ENCODE data around the gene AOAH.
"Not testable (repeated sequence)": the region's sequence is repeated elsewhere in the genome, so short reads cannot be mapped to it uniquely, and the experiment has no call there.

The AOAH gene

DNA sequence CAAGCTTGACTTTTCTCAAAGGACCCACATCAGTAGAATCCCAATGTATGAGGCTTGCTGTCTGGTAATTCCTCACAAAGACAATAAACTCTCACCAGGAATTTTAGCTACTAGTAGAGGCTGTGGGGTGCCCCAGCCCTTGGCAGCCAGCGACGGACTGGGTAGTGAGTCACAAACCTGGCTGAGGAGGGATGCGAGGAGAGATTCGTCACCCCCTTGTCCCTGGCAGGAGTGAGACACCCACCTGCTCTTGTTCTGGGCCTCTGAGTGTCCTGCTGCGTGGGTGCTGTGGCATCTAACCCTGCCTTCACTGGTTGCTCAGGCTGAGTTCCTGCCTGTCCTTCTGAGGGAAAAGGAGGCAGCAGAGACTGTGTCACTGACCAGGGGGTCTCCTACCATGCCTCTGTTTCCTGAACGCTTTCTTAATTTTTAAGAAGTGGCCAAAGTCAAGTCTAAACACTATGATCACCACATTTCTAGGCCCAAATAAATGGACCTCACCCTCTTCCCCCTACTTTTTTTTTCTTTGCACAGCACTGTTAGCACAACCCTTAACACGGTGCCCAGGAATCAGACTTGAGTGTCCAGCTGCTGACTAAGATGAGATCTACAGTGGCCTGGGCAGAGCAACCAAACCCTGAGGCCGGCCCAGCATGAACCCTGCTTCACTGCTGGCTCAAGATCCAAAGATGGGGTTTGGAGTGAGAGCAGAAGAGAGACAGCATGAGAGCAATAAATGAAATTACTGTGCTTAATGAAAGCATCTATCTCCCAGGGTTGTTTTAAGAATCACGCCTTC lies 188.2 kb downstream of the AOAH start:
- DNase-seq = no peak

DNA sequence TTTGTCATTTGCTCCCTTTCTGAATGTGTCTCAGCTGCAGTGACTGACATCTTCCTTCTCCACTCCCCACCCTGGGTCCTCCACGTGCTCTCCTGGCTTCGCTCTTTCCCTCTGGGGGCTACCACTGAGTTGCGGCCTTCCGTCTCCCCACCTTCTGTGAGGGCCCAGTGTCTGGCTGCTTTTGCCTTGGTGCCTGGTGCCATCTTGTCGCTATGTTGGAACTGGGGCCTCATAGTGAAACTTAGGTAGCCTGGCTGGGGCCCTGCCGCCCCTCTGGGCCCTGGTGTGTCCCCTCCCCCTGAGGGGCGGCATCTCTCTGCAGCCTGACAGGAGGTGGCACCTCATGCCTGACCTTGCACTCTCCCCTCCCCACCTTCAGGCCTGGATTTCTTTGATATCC lies 190.6 kb downstream of the AOAH start:
- DNase-seq = no peak

GRCh38 chr7:36532981-36533499 lies 191.3 kb downstream of the AOAH start:
- no peak for DNase-seq

GRCh38 chr7:36531951-36532350 lies 192.3 kb downstream of the AOAH start:
- no peak for DNase-seq

- no peak for DNase-seq
These were observed 193.8 kb downstream of the AOAH start for GRCh38 chr7:36530456-36530855.

GRCh38 chr7:36527549-36527913 lies 196.8 kb downstream of the AOAH start:
- DNase-seq = no peak

- DNase-seq = no peak
These were observed 197.3 kb downstream of the AOAH start for GRCh38 chr7:36526863-36527548.

DNA sequence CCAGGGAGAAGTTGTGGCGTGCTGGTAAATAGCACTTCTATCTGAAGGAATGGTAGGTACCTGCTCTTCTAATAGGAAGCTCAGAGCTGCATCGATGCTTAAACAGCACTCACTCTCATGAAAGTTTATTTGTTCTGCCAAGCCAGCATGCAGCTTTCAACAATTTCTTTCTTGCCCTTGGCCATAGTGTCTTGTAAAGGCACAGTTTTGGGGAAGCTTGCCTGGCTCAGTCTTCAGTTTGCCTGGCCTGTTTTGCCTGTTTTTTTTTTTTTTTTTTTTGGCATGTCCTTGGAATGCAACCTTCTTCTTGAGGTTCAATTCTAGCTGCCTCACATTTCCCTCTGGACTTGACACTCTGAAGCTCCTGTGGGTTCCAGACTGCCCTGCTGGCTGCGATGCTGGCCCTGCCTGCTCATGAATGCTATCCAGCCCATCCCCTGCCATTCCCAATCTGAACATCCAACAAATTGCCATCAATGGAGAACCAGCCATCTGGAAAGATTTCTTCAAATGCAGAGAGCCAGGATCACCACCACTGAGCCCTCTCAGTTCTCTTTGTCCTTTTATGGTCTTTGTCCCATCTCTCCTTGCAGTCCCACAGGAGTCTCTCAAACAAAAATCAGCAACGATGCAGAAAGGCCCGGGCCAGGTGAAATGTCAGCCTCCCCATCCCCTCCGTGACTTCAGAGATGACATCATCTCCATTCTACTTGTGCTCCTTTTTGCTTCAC lies 200.8 kb downstream of the AOAH start:
- no peak for DNase-seq

- DNase-seq = no peak
These were observed 201.8 kb downstream of the AOAH start for GRCh38 chr7:36522453-36523007.

- no peak for DNase-seq
These were observed 202.4 kb downstream of the AOAH start for GRCh38 chr7:36521911-36522310.

DNA sequence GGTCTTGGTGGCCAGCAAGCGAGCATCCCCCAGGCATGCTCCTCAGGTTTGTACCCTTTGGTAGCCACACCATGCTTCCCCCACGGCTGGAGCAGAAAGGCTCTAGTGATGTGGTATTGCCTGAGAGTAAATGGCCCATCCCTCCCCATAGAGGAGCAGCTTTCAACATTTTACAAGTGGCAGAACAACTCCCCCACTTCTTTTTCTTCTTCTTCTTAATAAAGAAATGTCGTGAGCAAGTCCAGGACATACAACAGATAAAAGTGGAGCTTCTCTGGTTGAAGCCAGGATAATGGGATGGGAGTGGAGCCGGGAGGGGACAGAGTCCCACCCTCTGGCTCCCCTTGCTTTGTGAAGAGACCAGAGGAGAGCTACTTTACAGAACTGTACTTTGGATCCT lies 203.2 kb downstream of the AOAH start:
- no peak for DNase-seq

GRCh38 chr7:36515847-36516246 lies 208.4 kb downstream of the AOAH start:
- no peak for DNase-seq

GRCh38 chr7:36514289-36515243 lies 209.7 kb downstream of the AOAH start:
- DNase-seq = no peak

GRCh38 chr7:36513393-36513792 lies 210.9 kb downstream of the AOAH start:
- DNase-seq = no peak

- no peak for DNase-seq
These were observed 211.7 kb downstream of the AOAH start for GRCh38 chr7:36512616-36513015.

DNA sequence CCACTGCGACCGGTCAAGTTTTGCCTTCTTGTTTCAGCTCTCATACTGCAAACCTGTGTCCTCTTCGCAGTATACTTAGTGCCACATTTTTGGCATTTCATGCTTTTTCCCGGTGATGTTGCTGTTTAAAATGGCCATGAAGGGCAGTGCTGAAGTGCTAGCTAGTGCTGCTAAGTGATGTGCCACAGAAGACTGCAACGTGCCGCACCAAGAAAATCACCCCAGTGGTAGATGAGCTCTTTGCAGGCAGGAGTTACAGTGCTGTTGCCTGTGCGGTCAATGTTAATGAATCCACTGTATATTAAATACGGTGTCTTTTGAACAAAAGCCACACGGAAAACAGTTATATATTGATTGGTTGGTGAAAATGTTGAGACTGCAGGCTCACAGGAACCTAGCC lies 214.3 kb downstream of the AOAH start:
- DNase-seq = no peak

DNA sequence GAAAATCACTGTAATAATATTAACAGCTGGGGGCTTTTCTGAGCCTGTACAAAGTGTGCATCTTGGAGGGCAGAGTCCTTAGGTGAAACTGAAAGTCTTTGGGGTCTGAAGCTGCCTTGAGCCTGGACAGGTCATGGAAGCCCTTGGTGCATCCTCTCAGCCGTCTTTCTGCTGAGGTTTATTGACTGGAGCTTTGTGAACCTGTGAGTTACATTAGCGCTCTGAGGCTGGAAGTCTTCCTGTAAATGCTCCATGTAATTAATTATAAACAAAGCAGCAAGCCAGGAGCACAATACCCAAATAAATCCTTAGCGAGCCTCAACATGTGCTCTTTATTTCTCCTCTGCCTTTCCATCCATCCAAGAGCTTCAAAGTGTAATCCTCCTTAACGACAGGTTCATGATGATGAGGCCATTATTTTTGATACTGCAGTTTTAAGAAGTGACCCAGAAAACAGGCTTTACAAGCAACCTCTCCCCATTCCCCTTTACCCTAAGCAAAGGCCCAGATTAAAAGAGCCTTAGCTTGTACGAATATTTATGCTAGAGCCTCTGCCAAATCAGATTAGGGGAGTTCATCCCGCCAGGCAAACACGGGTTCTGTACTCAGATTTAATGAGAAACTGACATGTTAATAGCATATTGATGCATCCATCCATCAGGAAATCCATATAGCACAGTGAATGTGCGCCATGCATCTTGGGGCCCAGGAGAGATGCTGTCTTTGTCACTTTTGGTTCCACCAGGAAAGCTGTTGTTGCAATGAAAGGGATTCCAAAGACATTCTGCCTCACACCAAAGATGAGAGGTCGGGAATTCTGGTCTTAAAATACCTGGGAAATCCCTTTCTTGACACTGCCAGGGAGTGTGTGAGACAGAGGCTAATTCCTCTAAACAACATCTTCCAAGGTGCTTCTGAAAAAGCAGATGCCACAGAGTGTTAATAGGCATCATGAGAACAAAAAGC lies 216.5 kb downstream of the AOAH start:
- no peak for DNase-seq

- DNase-seq = no peak
These were observed 217.5 kb downstream of the AOAH start for GRCh38 chr7:36506820-36507219.

- no peak for DNase-seq
These were observed 218.0 kb downstream of the AOAH start for GRCh38 chr7:36506130-36506798.

- not testable (repeated sequence) for DNase-seq
These were observed 219.7 kb downstream of the AOAH start for GRCh38 chr7:36504617-36505016.

Measured in DMS79 treated with DMSO at 0.1 percent for 48 hours (cell line).